AG09309 (cell line): ENCODE data around the gene PC.

ENCODE experiments used
- DNase-seq: peaks from one replicate; pipeline ENCODE4 v3.0.0-alpha.2; 2010; ENCODE audit warnings: low read depth
- H3K4me3 ChIP-seq: 2 replicates; pipeline ENCODE4 v1.5.1; 2011; ENCODE audit warnings: mild to moderate bottlenecking, low read depth, low read length, moderate library complexity; ENCODE audit not compliant: control insufficient read depth
- CTCF ChIP-seq: IDR thresholded peaks from 2 replicates; pipeline ENCODE4 v1.5.1; 2011; ENCODE audit warnings: mild to moderate bottlenecking, low read depth, low read length, inconsistent platforms; ENCODE audit not compliant: insufficient read depth, control insufficient read depth; ENCODE audit errors: missing control alignments

PC gene

DNA sequence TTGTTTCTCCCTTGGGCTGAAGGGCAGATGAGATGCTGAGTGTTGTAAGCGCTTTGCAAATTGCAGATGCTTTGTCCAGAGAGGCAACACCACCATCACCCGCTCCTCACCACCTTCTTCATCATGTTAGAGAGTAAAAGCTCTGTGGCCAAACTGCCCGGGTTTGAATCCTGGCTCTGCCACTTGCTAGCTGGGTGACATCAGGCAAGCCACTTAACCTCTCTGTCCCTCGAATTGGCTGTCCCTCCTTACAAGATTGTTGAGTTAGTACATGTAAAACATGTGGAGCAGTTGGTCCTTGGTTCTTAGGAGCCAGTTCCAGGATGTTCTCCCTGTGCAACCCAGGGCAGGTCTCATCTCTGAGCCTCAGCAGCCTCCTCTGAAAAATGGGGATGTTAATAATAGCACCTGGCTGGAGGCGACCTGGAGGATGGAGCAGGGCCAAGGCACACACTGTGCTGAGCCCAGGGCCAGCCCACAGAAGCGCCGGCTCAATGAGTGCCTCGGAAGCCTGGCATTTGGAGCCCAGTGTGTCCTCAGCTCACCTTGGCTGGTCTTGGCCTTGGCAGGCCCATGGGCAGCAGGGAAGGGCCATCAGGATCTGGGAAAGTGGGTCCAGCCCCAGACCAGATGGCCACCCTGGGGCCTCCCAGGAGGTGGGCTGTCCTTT, 27.5 kb upstream of the PC start:
- TF ChIP-seq CTCF = no peak
- H3K4me3 ChIP-seq = no peak overlapping the region
- no peak for DNase-seq

DNA sequence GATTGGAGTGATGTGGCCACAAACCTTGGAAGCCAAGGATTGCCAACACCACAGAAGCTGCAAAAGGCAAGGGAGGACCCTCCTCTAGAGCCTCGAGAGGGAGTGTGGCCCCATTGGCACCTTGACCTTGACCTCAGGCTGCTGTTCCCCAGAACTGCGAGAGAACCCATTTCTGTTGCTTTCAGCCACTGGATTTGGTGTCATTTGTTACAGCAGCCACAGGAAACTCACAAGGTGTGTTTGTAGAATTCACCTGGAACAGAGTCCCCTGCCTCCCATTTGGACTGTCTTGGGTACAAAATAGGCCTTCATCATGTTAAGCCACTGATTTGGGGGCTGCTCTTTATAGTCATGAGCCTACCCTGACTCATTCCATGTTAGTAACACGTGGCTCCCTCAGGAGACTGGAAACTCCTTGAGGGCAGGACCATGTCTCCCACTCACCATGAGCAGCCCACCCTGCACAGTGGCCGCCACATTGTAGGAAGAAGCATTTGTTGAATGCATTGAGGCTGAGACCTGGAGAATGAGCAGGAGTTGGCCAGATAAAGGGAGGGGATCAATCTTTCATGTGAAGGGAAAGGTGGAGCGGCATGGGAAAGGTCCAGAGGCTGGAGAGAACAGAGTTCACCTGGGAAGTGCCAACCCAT, 25.2 kb upstream of the PC start:
- no peak overlapping the region for H3K4me3 ChIP-seq
- DNase-seq = no peak
- TF ChIP-seq CTCF = no peak

DNA sequence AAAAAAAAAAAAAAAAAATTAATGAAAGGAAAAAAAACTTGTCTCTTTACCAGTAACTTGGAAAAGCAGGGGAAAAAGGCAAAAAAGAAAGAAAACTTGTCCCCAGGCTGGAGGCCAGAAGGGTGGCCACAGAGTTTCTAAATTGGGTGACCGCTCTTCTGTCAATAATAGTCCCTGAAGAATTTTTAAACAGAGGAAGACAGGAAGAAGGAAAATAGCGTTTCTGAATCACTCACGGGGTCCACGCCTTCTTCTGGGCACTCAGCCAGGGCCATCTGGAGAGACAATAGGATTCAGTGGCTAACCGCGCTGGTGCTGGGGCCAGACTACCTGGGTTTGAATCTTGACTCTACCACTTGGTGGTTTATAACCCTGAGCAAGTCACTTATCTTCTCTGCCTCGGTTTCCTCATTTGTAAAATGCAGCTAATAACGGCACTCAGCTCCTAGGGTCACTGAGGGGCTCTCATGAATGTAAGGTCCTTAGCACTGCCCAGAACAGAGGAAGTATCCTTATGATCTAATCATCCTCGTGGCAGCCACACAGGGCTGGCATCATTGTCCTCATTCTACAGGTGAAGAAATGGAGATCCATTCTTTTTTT, 23.9 kb upstream of the PC start:
- no peak for TF ChIP-seq CTCF
- H3K4me3 ChIP-seq = no peak overlapping the region
- peak; percentile 53 for DNase-seq

DNA sequence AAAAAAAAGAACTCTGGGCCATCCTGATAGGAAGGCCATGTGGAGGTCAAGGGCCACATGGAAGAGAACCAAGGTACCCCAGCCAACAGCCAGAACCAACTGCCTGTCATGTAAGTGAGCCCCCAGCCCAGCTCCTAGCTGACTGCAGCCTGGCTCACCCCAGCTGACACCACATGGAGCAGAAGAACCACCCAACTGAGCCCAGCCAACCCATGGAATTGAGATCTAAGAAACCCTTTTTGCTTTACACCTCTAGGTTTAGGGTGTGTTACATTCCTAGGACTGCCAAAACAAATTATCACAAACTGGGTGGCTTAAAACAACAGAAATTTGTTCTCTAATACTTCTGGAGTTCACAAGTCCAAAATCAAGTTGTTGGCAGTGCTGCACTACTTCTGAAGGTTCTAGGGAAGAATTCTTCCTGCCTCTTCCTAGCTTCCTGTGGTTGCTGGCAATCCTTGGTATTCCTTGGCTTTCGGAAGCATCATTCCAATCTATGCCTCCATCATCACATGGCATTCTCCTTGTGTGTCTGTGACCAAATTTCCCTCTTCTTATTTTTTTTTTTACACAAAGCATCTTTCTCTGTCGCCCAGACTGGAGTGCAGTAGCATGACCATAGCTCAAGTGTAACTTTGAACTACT, 21.3 kb upstream of the PC start:
- TF ChIP-seq CTCF = no peak
- no peak overlapping the region for H3K4me3 ChIP-seq
- no peak for DNase-seq

GRCh38 chr11:66978717-66979116, 20.5 kb upstream of the PC start:
- no peak overlapping the region for H3K4me3 ChIP-seq

GRCh38 chr11:66978229-66978628, 20.0 kb upstream of the PC start:
- TF ChIP-seq CTCF = no peak
- DNase-seq = no peak
- no peak overlapping the region for H3K4me3 ChIP-seq

More at GRCh38 chr11:66978717-66979116, 20.5 kb upstream of the PC start:
- DNase-seq = no peak
- TF ChIP-seq CTCF = no peak
